Body of pancreas (tissue), 4 donors: ENCODE data around the gene ZNF549.
"Not testable (repeated sequence)": the region's sequence is repeated elsewhere in the genome, so short reads cannot be mapped to it uniquely, and the experiment has no call there.

Experiments used
- CTCF ChIP-seq, 7 experiments: fragments of 450-650 bp in 4 of 7; fragments of 200-600 bp in 3 of 7; sonication (generic) in 3 of 7; IDR thresholded peaks; one replicate each; pipeline ENCODE4 v1.5.1; 2016 to 2019; ENCODE audit warnings: antibody characterized with exemption in 7 of 7
- POLR2A ChIP-seq, 3 donors: fragments of 450-650 bp; IDR thresholded peaks; one replicate each; pipeline ENCODE4 v1.6.1; 2016; ENCODE audit warnings: antibody characterized with exemption in 3 of 3, mild to moderate bottlenecking in 2 of 3

GRCh38 chr19:57518021-57518420, 9.1 kb upstream of the ZNF549 start:
- not testable (repeated sequence) for TF ChIP-seq POLR2A, CTCF (IDR thresholded peaks at IDR 0.05)
